ENCODE results near the gene JMJD7.

The JMJD7 gene

DNA sequence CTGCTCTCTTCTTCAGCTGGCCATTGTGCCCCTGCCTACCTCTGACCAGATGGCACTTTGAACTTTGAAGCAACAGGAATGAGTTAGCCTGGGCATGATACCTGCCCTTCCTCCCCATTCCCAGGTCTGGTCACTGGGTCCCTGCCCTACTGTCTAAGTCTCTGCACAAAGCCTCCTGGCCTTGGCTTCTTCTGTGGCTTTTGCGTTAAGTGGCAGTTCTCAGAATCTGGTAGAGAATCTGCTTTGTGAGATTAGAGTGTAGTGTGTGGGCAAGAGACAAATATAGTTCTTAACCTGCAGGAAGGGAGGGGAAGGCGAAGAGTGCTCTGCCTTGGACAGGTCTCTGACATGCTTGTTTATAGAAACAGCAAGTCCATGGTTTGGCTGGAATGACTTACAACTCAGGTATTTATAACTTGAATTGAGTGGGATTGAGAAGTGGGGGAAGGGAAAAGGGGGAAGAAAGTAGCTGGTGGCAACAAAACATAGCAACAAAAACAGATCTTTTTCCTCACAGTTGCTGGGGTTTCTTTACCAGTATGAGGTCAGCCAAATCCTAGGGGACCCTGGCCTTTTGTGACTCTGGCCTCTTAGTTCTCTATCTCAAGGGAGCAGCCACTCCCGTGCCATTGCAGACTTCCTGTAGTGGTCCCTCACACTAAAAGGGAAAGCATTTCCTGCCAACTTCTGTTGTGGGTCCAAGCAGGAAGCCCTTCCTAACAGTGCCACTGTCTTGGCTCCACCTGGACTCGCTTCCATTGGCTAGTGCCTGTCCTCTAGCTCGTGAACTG is 36.9 kb upstream of the JMJD7 start:
- TF ChIP-seq, protein P1, sequence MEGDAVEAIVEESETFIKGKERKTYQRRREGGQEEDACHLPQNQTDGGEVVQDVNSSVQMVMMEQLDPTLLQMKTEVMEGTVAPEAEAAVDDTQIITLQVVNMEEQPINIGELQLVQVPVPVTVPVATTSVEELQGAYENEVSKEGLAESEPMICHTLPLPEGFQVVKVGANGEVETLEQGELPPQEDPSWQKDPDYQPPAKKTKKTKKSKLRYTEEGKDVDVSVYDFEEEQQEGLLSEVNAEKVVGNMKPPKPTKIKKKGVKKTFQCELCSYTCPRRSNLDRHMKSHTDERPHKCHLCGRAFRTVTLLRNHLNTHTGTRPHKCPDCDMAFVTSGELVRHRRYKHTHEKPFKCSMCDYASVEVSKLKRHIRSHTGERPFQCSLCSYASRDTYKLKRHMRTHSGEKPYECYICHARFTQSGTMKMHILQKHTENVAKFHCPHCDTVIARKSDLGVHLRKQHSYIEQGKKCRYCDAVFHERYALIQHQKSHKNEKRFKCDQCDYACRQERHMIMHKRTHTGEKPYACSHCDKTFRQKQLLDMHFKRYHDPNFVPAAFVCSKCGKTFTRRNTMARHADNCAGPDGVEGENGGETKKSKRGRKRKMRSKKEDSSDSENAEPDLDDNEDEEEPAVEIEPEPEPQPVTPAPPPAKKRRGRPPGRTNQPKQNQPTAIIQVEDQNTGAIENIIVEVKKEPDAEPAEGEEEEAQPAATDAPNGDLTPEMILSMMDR (IDR thresholded peaks at IDR 0.05; ENCODE audit: control extremely low read depth, extremely low read depth, low read depth, missing control alignments) = no peak
- CTCF ChIA-PET = interaction anchor here (0.7 to 7.7 kb wide), 4 partner anchors 12 to 20 kb away, joined by 3 to 56 read pairs (median 36); partner anchors contain the start of gene MAPKBP1
- POLR2A ChIA-PET = interaction anchor here (1.1 kb wide), 1 partner anchor 17 kb away, joined by 3 read pairs; the partner anchor contains the start of gene MAPKBP1
- DNase-seq (ENCODE audit: extremely low spot score) = no peak

DNA sequence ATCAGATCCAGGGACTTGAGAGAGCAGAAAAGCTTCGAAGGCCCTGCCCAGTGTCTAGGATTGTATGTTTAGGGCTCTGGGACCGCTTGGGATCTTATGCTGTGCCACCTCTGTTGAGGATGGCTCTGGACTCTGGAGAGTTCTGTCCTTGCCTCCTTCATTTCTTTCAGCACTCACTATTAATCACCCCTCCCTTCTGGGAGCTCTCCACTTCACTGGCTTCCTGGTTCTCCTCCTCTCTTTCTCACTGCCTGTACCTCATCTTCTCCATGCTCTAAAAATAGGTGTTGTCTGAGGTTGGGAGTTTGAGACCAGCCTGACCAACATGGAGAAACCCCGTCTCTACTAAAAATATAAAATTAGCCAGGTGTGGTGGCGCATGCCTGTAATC is 36.4 kb upstream of the JMJD7 start:
- CTCF ChIA-PET = interaction anchor here (5.0 to 7.7 kb wide), 3 partner anchors 13 to 20 kb away, joined by 27 to 56 read pairs (median 44); partner anchors contain the start of gene MAPKBP1
- POLR2A ChIA-PET = interaction anchor here (0.6 to 1.1 kb wide), 2 partner anchors 11 to 17 kb away, joined by 3 read pairs; partner anchors contain the start of gene MAPKBP1
- TF ChIP-seq, protein P1 (IDR thresholded peaks at IDR 0.05; ENCODE audit: control extremely low read depth, extremely low read depth, low read depth, missing control alignments) = no peak
- DNase-seq (ENCODE audit: extremely low spot score) = no peak

DNA sequence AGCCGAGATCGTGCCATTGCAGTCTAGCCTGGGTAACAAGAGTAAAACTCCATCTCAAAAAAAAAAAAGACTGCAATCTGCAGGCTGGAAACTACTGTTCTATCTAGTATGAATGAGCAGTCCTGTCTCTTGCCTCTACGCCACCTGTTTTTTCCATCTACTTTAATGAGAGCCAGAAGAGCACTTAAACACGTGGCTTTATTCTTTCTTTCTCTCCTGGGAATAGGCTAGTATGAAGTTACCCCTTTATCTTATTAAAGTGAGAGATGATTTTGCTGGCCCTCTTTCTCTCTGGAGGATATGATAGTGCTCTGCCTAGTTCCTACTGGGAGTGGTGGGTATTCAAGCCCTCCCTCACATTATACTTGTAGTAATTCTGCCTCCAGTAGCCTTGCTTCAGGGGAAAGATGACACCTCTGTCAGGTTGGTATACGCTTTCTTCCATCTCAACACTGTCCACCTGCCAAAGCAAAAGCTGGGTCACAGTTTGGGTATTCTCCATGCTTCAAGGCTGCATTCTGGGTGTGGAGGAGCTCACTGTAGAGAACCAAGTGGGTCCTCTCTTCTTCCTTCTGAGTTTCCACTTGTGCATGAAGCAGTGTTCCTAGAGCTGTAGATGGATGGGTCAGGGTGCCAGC is 35.8 kb upstream of the JMJD7 start:
- ChIA-PET POLR2A (interaction anchor here (0.6 to 1.1 kb wide), 2 partner anchors 12 to 18 kb away, joined by 3 read pairs; partner anchors contain the start of gene MAPKBP1), CTCF (interaction anchor here (5.0 to 7.7 kb wide), 3 partner anchors 14 to 19 kb away, joined by 27 to 56 read pairs (median 44); partner anchors contain the start of gene MAPKBP1)
- TF ChIP-seq, protein P1 (IDR thresholded peaks at IDR 0.05; ENCODE audit: control extremely low read depth, extremely low read depth, low read depth, missing control alignments) = no peak
- DNase-seq (ENCODE audit: extremely low spot score) = no peak

DNA sequence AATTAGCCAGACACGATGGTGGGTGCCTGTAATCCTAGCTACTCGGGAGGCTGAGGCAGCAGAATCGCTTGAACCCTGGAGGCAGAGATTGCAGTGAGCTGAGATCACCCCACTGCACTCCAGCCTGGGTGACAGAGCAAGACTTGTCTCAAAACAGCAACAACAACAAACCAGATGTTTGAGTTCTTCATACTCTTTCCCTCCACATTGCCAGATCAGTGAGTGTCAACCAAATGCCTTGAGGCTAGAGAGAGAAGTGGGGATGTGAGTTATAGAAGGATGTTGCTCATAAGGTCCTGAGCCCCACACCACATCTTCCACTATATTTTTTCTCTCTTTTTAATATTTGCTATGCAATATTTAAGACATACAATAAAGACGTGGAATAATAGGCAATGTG is 33.8 kb upstream of the JMJD7 start:
- TF ChIP-seq, protein P1 (IDR thresholded peaks at IDR 0.05; ENCODE audit: control extremely low read depth, extremely low read depth, low read depth, missing control alignments) = no peak
- ChIA-PET CTCF (interaction anchor here (0.8 to 7.7 kb wide), 6 partner anchors 9 to 328 kb away, joined by 3 to 56 read pairs (median 6); partner anchors contain the start of gene MAPKBP1), POLR2A (no interaction called here)
- DNase-seq (ENCODE audit: extremely low spot score) = no peak

DNA sequence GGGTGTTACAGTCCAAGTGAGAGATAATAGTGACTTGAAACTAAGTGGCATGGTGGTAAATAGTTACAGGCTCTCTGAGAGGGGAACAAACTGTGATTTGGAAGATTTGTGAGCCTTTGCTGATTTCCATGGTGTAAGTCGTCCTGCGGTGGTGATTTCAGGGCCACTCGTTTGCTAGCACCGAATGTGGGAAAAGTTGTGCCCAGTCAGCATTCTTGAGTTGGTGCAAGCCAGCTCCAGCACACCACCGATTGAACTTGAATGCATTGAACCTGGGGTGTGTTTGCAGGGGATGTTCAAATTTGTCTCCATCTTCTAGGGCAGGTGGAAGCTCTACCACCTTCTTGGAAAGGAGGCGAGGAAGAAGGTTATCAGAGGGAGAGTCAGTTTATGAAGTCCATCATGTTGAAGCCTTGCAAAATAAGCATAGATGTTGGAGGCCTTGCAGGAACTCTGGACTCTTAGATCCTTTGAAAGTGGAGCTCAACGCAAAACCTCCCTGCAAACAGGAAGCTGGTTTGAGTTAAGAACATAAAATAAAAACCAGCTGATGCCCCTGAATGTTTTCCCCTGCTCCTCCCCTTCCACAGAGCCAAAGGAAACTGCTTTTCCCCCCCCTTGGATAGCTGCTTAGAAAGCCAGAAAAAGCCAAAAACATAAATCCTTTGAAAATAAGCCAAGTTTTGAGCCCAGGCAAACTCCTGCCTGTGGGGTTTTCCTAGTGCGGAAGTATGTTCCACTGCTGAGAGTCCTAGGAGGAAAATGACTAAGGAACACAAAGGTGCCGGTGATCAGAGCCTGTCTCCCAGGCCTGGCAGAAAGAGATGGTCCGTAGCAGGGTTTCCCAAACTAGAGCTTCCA is 31.7 kb upstream of the JMJD7 start:
- DNase-seq (ENCODE audit: extremely low spot score) = no peak
- ChIA-PET CTCF (interaction anchor here (0.6 to 7.7 kb wide), 8 partner anchors 10 to 238 kb away, joined by 3 to 56 read pairs (median 8); partner anchors contain the start of gene MAPKBP1), POLR2A (interaction anchor here (0.9 kb wide), 1 partner anchor 135 kb away, joined by 4 read pairs; no protein-coding TSS in a partner anchor)
- TF ChIP-seq, protein P1 (IDR thresholded peaks at IDR 0.05; ENCODE audit: control extremely low read depth, extremely low read depth, low read depth, missing control alignments) = no peak

Data from GM10248 (cell line).